ENCODE results near the gene PHC3.

The PHC3 gene

DNA sequence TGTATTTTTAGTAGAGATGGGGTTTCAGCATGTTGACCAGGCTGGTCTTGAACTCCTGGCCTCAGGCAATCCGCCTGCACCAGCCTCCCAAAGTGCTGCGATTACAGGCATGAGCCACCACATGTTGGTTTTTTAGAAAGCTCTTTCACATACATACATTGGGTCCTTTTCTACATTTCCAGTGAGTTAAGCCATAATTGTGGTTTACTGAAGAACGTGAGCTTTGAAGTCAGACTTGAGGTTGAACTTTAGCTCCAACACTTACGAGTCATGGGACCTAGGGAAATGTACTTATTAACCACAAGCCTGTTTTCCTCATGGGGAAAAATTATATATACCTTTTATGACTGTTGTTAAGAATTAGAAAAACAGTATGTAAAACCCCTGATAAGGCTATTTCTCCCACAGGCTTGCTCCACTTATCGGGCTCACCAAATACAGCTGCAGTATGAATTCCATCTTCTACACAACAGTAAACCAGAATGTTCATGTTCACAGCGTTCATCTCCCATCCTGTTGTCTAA, 104.8 kb downstream of the PHC3 start:
- DNase-seq: no peak

DNA sequence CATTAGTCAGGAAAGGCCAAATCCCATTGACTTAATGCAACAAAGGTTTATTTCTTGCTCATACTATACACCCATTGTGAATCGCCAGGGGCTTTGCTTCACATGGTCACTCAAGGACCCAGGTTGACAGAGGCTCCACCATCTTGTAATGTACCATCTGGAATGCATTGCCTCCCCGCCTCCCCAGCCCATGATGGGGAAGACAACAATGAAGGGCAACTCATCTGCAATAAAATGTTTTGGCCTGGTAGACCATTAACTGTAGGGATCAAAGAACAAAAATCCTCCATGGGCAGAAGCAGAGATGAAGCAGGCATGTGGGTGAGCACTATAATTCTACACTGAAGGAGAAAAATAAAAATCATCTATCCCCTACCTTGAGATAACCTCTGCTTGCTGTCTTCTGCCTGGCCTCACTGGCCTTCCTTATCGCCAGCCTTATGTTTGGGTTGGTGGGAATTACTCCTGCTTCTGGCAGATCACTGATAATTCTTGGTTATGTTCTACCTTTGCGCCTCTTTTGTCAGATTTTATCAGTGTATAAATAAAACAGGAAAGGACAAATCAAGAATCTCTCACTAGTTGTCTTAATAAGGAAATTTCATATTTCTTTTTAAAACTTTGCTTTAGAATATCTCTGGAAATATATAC, 106.0 kb downstream of the PHC3 start:
- DNase-seq: no peak

DNA sequence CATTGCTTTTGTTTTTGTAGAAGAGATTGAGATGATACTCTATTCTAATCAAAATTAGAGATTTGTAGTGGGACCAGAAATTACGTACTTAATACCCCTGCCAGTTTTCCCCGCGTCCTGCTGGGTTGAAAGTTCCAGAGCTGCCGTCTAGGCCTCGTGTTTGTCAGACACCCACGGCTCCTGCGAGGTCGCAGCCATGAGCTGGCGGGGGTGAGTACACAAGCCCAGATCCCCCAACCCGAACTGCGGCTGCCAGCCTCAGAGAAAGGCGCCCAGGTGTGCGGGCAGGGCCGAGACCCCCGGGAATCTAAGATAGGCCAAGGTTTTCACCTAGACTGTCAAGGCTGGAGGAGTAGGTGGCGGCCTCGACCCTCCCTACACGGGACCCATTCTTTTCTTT, 117.4 kb downstream of the PHC3 start:
- DNase-seq: no peak

DNA sequence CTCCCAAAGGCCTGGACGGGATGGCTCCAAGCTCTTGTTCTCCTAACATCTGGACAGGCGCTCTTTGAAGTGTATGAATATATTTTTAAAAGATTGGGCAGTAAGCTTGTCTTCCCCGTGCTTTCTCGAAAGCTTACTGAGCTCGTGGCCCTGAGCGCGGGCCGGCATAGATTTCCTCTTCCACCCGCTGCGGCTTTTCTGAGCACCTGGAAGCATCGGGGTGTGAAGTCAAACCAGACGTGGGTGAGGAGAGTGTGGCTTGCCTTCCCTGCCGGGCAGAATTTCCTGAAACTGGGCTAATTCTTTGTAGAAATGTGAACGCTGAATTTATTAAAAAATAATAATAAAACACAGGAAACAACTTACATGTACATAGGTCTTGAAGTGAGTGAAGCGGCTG, 117.8 kb downstream of the PHC3 start:
- DNase-seq: no peak

DNA sequence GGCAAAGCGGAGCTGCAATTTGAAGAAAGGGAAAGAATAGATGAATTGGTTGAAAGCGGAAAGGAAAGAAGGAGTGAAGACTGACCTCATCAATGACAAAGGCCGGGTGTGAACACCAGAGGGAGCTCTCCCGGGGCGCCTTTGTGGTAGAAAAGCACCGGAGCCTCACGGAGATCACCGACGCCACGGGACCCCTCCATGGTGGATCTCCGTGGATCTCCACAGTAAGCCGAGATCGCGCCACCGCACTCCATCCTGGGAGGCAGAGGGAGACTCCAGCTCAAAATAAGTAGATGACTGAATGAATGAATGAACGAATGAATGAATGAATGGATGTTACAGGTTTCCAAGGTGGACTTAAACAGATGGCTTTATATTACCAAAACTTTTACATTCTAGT, 118.8 kb downstream of the PHC3 start:
- DNase-seq: peak; percentile 18

DNA sequence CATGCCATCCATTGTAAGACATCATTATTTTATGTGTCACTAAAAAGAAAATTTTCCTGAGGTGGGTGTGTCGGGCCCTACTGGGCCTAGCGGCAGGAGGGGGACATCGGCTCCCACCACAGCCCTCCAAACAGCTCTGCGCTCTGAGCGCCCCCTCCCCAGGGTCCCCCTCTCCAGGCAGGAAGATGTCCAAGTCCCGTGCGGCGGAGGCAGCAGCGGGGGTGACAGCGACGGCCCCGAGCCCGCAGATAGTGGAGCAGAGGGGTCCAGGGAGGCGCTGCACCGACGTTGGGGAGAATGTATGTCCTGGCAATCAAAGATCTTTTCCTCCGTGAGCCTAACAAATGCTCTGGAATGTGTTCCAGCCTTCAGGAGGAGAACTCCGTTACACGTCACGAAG, 119.5 kb downstream of the PHC3 start:
- no peak for DNase-seq

DNA sequence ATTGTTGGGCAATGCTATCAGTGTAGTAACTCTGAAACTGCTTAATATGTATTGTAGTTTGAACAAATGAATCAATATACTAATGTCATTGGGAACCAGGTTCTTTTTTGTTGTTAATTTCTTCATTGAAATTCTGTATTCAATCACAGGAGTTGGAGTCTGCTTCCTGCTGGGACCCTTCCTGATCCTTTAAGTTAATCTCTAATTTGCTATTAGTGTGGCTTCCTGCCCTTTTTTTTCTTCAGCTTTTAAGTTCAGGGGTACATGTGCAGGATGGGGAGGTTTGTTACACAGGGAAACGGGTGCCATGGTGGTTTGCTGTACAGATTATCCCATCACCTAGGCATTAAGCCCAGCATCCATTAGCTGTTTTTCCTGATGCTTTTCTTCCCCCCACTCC, 122.1 kb downstream of the PHC3 start:
- DNase-seq: no peak

DNA sequence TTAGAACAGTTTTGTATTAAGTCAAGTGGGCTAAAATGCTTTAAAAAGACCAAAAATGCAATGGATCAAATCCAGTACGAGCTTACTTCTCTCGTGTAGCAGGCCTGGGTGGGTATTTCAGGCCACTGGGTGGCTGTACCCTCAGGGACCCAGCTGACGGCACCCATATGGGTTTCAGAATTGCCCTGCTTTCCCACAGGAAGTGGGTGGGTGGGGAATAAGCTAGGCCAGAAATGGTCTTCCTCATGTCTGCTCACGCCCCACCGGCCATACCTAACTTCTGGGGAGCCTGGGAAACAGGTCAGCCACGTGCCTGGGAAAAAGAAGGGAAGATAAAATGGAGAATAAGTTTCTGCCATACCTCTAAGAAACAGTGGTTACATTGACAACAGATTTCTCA, 123.4 kb downstream of the PHC3 start:
- no peak for DNase-seq

DNA sequence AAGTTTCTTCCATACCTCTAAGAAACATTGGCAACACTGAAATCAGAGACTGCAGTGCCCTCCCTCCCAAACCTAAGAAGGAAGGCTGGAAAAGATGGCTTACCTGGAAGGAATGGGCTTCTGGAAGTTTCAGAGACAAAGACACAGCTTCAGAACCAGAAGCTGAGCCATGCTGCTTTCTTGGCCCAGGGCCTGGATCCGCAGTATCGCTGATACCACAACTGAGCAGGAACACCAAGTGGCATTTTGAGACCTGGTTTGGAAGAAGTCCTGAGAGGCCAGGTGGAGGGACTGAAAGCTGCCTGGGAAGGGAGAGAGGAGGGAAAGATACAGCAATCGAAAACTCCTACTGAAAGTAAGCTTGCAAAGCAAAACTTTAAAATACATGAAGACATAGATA, 124.0 kb downstream of the PHC3 start:
- DNase-seq: no peak

DNA sequence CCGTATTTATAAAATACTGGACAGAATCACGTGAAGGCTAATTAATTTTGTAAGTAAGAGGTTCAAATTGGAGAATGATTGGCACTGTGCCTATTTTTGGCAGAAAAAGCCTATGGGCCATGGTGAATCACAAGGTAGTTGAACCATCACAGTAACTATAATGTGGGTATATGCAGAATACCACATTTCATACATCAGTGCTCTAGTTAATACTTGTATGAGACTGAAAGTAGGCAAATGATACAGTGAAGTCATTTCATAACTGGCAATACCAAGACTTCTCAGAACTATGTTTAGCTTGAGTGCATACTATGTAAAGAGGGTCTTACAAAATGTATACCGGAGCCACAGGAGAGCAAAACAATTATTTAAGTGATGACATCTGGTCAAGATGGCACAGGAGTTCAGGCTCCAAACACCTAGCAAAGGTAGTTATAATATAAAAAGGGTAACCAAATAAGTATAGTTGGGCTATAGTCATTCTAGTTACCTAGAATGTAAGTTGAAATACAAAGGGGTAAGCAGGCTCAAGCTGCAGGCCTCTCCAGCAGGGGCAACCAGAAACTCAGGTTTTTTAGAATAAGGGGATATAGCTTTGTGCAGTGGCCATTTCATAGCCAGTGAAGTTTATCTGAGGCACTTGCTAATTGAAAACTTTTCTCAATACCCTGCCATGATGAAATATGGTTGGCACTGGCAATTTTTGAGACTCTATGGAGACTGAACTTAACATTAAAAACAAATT, 124.7 kb downstream of the PHC3 start:
- no peak for DNase-seq

DNA sequence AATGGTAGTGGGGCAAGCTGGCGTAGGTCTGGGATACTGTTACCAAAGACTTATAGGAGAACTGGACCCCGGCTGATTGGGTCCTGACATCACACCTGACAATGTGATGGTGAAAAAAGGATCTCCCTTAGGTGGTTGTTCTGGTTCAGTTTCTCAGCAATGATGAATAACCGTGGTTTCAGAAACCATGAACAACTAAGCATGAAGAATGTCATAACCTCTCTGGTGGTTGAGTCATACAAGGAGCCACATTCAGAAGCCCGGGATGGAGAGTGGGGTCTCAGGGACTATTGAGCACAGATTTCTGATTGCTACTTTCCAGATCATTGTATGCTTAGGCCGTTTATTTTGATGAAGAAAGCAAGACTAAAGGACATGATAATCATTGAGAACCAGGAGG, 126.3 kb downstream of the PHC3 start:
- DNase-seq: peak; percentile 28

DNA sequence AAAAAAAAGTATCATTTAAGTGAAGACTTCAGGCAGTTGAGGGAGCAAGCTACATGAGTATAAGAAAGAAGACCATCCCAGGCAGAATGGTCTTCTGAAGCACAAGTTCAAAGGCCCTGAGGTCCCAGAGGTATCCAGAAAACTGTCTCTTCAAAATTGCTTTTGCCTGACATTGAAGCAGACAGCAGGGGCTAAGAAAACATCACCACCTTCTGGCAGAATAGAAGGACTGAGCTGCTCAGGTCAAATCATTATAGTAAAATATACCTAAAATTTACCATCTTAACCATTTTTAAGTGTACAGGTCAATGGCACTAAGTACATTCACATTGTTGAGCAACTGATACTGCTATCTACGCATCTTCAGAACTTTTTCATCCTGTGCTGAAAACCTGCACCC, 127.3 kb downstream of the PHC3 start:
- DNase-seq: peak; percentile 56

DNA sequence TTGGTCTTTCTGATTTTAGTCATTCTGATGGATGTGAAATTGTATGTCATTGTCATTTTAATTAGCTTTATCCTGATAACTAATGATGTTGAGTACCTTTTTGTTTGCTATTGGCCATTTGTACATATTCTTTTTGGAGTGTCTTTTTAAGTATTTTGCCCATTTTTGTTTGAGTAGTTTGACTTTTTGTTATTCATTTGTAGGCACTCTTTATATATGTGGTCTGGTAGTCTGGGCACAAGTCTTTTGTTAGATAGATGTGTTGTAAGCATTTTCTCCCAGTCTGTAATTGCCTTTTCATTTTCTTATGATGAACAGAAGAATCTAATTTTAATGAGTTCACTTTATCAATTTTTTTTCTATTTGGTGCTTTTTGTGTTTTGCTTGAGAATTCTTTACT, 129.1 kb downstream of the PHC3 start:
- no peak for DNase-seq

DNA sequence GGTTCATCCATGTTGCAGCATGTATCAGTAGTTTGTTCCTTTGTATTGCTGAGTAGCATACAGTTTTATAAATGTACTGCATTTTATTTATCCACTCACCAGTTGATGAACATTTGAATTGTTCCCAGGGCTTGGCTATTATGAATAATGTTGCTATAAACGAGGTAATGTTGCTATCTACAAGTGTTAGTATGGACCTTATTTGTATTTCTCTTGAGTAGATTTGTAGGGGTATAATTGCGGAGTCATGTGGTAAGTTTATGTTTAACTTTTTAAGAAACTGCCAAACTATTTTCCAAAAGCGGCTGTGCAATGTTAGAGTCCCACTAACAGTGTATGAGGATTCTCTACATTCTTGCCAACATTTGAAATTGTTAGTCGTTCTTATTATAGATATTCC, 130.8 kb downstream of the PHC3 start:
- no peak for DNase-seq

DNA sequence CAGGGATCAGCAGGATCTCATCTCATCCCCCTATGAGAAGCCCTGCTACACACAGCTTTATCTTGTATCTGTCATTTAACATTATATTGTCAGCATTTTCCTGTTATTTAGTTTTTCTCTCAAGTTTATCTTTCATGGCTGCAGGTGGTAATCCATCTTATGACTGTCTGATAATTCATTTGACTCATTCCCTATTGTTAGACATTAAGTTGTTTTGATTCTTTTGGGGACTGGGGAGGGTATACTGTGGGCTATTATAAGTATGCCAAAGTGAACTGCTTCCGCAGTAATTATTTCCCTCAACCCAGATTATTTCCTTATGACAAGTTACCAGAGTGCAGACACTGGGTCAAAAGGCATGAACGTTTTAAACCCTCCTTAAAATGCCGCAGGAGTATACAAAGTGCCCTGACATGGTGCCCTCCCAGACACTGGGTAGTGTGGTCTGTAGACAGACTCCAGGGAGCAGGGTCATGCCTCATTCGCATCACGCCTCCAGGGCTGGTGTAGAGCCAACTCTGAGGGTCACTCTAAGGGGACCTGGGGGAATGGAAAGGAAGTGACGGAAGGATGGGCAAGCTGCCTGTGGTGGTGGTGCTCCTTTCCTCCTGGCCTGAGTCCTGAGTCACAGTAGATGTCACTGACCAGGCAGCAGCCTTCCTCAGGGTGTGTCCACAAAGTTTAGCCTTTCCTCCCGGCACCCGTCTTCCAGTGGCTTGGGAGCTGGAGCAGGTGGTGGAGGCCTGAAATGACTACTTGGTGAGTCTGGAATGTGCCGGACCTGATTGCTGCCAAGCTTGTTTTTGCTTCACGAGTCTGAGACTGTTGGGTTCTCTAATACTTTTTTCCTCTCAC, 132.2 kb downstream of the PHC3 start:
- peak; percentile 14 for DNase-seq

DNA sequence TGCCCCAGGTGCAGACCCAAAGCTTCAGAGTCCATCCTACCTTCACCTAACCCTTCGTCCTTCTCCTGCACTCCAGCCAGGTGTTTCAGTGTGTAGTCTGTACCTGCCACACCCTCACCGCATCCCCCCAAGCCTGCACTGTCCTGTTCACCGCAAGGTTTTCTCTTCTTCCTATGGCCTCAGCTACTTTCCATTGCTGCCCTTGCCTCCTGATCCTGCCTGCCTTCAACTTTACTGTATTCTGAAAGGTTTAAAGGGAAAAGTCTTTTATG, 134.5 kb downstream of the PHC3 start:
- no peak for DNase-seq

DNA sequence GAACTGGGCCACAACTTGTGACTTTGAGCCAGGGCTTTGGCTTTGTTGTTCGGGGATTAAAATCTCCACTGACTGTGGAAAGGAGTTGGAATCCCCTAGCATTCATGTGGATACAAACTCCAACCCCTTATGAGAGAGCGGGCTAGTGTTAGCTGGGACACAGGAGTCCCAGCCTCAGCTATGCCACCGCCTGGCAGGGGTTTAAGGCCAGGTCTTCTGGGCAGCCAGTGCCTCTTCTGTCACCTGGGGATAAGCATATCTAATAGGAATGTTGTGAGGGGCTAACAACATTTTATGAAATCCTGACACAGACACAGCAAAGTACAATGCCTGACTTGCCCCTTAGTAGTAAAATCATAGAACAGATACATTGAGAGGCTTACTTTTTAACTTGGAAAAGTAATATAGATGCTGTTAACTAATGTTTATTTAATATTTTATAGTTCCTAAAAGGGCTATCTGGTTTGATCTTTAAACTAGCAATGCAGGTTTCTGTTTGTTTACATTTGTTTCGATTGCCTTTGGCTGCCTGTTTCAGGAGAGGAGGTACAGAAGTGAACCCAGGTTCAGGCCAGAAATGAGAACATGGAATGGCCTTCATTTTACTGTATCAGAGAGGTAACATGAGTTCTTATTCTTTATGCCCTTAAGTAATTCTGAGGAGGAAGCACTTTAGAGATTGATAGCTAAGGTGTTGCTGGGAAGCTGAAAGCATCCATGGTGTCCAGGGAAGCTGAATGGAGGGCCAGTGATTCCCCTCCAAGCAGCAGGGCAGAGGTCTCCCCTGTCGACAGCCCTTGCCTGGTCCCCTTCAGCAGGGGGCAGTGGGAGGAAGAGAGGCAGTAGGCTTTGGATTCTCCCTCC, 135.0 kb downstream of the PHC3 start:
- no peak for DNase-seq

DNA sequence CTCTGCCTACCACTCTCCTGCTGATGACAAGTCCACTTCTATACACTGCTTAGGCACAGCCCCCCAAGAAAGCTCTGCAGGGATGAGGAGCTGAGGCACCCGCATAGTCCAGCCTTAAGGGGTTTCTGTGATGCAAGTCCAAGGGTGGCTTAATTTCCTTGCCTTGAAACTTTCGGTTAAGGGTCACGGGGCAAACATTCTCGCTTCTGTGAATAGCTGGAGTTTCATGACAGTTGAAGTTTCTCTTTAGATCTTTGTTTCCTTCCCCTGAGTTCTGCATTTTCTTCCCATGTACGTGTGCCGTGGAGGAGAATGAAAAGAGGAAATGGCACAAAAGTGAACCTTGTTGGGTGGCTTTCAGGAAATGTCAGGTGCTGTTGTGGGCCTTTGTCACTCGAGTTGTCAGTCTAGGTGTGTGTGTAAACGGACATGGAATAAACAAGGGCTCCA, 136.7 kb downstream of the PHC3 start:
- no peak for DNase-seq

DNA sequence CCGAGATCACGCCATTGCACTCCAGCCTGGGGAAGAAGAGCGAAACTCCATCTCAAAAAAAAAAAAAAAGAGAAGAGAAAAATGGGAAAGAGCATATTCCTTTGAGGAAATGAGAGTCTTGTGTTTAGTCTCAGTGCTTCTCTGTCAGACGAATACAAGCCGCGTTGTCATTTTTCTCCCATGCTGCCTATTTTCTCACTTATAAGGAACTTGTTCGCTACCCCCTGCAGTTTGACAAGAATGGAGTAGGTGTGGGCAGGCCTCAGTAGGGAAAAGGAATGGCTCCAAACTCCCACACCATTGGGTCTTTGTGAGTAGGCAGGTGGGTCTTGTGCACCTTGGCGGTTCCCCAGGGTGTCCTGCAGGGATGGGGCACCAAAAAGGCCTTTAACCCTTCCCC, 137.3 kb downstream of the PHC3 start:
- no peak for DNase-seq

DNA sequence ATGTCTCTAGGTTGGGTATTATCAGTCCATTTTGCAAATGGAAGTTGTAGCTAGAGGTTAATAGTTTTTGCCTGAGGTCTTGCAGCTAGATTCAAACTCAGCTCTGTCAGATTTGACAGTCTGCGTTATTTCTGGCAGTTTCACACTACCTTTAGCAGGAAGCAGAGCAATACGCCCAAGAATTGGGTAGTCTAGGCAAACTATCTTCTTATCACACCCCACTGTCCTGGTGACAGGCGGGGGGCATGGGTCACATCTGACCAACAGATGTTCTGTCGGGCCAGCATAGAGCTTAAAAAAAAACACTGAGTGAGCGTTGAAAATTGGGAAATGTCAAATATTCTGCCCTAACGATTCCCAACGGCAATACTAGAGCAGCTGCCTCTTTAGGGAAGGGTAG, 138.0 kb downstream of the PHC3 start:
- DNase-seq: no peak

DNA sequence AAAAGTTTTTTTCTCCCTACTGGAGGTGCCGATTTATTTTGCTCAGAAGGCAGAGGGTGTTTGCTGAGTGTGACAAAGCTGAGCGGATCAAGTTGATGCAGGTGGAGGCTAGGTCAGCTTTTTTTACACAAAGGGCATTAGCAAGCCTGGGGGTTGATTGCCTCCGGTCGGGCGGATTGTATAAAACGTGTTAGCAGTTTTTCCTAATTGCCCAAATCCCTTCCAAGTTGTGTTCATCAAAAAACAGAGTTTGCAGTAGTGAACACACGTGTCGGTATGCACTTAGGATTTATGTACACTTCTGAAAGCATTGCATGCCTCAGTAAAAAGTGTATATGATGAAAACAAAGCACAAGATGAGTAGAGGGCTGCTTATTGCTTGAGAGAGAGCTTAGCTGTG, 141.1 kb downstream of the PHC3 start:
- peak; percentile 43 for DNase-seq

DNA sequence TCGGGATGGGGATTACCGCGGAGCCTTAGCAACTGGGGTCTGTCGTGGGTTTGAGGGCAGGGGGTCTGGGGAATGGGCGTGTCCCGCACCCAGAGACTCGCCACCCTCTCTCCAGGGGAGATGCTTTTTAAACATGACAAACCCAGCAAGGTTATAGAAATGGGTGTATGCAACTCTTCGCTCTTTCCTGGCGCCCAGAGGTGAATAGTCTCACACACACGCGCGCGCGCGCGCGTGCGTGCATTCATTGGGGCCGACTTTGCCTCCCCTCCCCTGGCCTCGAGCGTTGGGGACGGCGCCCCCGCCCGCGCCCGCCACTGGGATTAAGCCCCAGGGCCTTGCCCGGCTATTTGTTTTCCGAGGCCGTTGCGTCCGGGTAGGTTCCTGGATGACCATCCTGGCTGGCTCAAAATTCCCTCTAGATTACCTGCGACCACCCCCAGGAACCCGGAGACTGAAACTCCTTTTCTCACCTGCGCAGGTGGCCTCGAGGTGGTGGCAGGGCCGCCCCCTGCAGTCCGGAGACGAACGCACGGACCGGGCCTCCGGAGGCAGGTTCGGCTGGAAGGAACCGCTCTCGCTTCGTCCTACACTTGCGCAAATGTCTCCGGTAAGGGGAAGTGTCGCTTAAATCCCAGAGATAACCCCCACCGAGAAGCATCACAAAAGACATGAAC, 143.0 kb downstream of the PHC3 start:
- peak; percentile 78 for DNase-seq
